Mesenchymal stem cell (in vitro differentiated cells and primary cell): Measurements from ENCODE around the gene PCDH1.

Experiments
- DNase-seq: peaks from one replicate; pipeline ENCODE4 v3.0.0-alpha.2; 2013
- H2AFZ ChIP-seq: one replicate; pipeline ENCODE4 v1.6.1; 2013; ENCODE audit warnings: low read depth, mild to moderate bottlenecking, control low read depth, inconsistent platforms, low read length, moderate library complexity
- H2AK5ac ChIP-seq: 2 replicates; pipeline ENCODE4 v1.6.1; 2013; ENCODE audit warnings: low read length, moderate library complexity, mild to moderate bottlenecking, inconsistent platforms; ENCODE audit not compliant: severe bottlenecking
- H2BK120ac ChIP-seq: one replicate; pipeline ENCODE4 v1.6.1; 2013; ENCODE audit warnings: low read depth, mild to moderate bottlenecking, inconsistent platforms, low read length, moderate library complexity
- H2BK12ac ChIP-seq, 2 experiments: one replicate each; pipeline ENCODE4 v1.6.1; 2013; ENCODE audit warnings: inconsistent platforms in 2 of 2, low read length in 2 of 2, mild to moderate bottlenecking in 2 of 2, moderate library complexity in 2 of 2, control low read depth in 1 of 2
- H2BK15ac ChIP-seq: one replicate; pipeline ENCODE4 v1.6.1; 2013; ENCODE audit warnings: mild to moderate bottlenecking, low read depth, inconsistent platforms; ENCODE audit not compliant: poor library complexity, severe bottlenecking
- H2BK5ac ChIP-seq: 2 replicates; pipeline ENCODE4 v1.6.1; 2013; ENCODE audit warnings: low read depth, mild to moderate bottlenecking, low read length, control low read depth, inconsistent platforms; ENCODE audit not compliant: poor library complexity, severe bottlenecking
- H3K14ac ChIP-seq, 2 experiments: one replicate each; pipeline ENCODE4 v1.6.1; 2013; ENCODE audit warnings: inconsistent platforms in 2 of 2, low read length in 2 of 2, control low read depth in 1 of 2, mild to moderate bottlenecking in 1 of 2, moderate library complexity in 1 of 2
- H3K18ac ChIP-seq, 2 experiments: one replicate each; pipeline ENCODE4 v1.6.1; 2013; ENCODE audit warnings: inconsistent platforms in 2 of 2, low read length in 2 of 2, control low read depth in 1 of 2, low read depth in 1 of 2, mild to moderate bottlenecking in 1 of 2
- H3K23ac ChIP-seq, 2 experiments: one replicate each; pipeline ENCODE4 v1.6.1; 2013; ENCODE audit warnings: inconsistent platforms in 2 of 2, low read length in 2 of 2, mild to moderate bottlenecking in 2 of 2, moderate library complexity in 2 of 2, control low read depth in 1 of 2
- H3K27ac ChIP-seq: 2 replicates; pipeline ENCODE4 v1.5.1; 2013; ENCODE audit warnings: mild to moderate bottlenecking, moderate library complexity, low read length, control low read depth, inconsistent platforms; ENCODE audit not compliant: poor library complexity, severe bottlenecking
- H3K27me3 ChIP-seq, 2 experiments: 2 replicates each; pipeline versions ENCODE4 v1.6.1 to v1.7.0; 2013; ENCODE audit warnings: low read length in 2 of 2, mild to moderate bottlenecking in 2 of 2, moderate library complexity in 2 of 2, control low read depth in 1 of 2, inconsistent platforms in 1 of 2; ENCODE audit not compliant: control insufficient read depth in 1 of 2, insufficient read depth in 1 of 2
- H3K36me3 ChIP-seq, 2 experiments: 2 replicates each; pipeline versions ENCODE4 v1.6.1 to v1.7.0; 2013; ENCODE audit warnings: low read length in 2 of 2, control low read depth in 1 of 2, inconsistent platforms in 1 of 2, low read depth in 1 of 2, mild to moderate bottlenecking in 1 of 2; ENCODE audit not compliant: insufficient read depth in 2 of 2, control insufficient read depth in 1 of 2
- H3K4ac ChIP-seq, 2 experiments: one replicate each; pipeline ENCODE4 v1.6.1; 2013; ENCODE audit warnings: inconsistent platforms in 2 of 2, low read length in 2 of 2, mild to moderate bottlenecking in 2 of 2, moderate library complexity in 2 of 2, control low read depth in 1 of 2, low read depth in 1 of 2
- H3K4me1 ChIP-seq: 2 replicates; pipeline ENCODE4 v1.6.1; 2013; ENCODE audit warnings: low read depth, low read length, control low read depth; ENCODE audit not compliant: control insufficient read depth, insufficient read depth
- H3K4me2 ChIP-seq: 2 replicates; pipeline ENCODE4 v1.6.1; 2013; ENCODE audit warnings: low read length, mild to moderate bottlenecking, inconsistent platforms; ENCODE audit not compliant: poor library complexity, severe bottlenecking
- H3K4me3 ChIP-seq, 2 experiments: 2 replicates each; pipeline versions ENCODE4 v1.5.1 to v1.7.0; 2013; ENCODE audit warnings: low read length in 2 of 2, mild to moderate bottlenecking in 2 of 2, control low read depth in 1 of 2, low read depth in 1 of 2; ENCODE audit not compliant: insufficient read depth in 1 of 2
- H3K79me1 ChIP-seq: replicated peaks from 2 replicates; pipeline ENCODE4 v1.6.1; 2013; ENCODE audit warnings: mild to moderate bottlenecking, control low read depth, low read length, inconsistent platforms; ENCODE audit not compliant: poor library complexity, severe bottlenecking
- H3K9ac ChIP-seq: 2 replicates; pipeline ENCODE4 v1.7.0; 2013; ENCODE audit warnings: mild to moderate bottlenecking, low read length, moderate library complexity
- H3K9me3 ChIP-seq: 2 replicates; pipeline ENCODE4 v1.7.0; 2013; ENCODE audit warnings: mild to moderate bottlenecking, low read length; ENCODE audit not compliant: control insufficient read depth
- H4K8ac ChIP-seq: one replicate; pipeline ENCODE4 v1.6.1; 2013; ENCODE audit warnings: inconsistent platforms, mild to moderate bottlenecking, low read length, moderate library complexity
- H4K91ac ChIP-seq: one replicate; pipeline ENCODE4 v1.6.1; 2013; ENCODE audit warnings: mild to moderate bottlenecking, low read length, inconsistent platforms
- WGBS: methylation state at CpG from one replicate; pipeline ENCODE4 v1.1.7; 2013; ENCODE audit warnings: mixed read lengths; 5-methylcytosine and 5-hydroxymethylcytosine counted together

The PCDH1 gene

GRCh38 chr5:141844414-141845097 lies 33.7 kb downstream of the PCDH1 start:
- no peak overlapping the region for H3K23ac ChIP-seq
- H2BK5ac ChIP-seq: no peak overlapping the region
- H2BK15ac ChIP-seq: no peak overlapping the region
- no peak overlapping the region for H4K8ac ChIP-seq
- H3K36me3 ChIP-seq: no peaks in the 10 kb centered on the region
- H2BK12ac ChIP-seq: peak overlapping the region in 1 of 2 experiments; percentile 69
- no peak overlapping the region for H3K27ac ChIP-seq
- peak overlapping the region in 1 of 2 experiments; percentile 23 for H3K18ac ChIP-seq
- H3K4me2 ChIP-seq: no peak overlapping the region
- no peaks in the 10 kb centered on the region for H3K79me1 ChIP-seq
- no peak overlapping the region for H3K4ac ChIP-seq
- no peak overlapping the region for H3K14ac ChIP-seq
- H2BK120ac ChIP-seq: no peak overlapping the region
- H3K4me3 ChIP-seq: no peak overlapping the region
- no peak overlapping the region for H3K9ac ChIP-seq
- no peak overlapping the region for H2AFZ ChIP-seq
- no peaks in the 10 kb centered on the region for H3K9me3 ChIP-seq
- H3K27me3 ChIP-seq: peaks cover 52 to 60% of the 10 kb centered on the region in 2 experiments
- no peak overlapping the region for H2AK5ac ChIP-seq
- no peak for DNase-seq
- H4K91ac ChIP-seq: peak overlapping the region; percentile 59
- H3K4me1 ChIP-seq: peaks cover 7% of the 10 kb centered on the region
- 89% methylated on average over 7 of the region's 9 CpGs for WGBS

- no peak overlapping the region for H2BK5ac ChIP-seq
- H3K9ac ChIP-seq: no peak overlapping the region
- DNase-seq: peak; percentile 72
- H3K27me3 ChIP-seq: peaks cover 52 to 70% of the 10 kb centered on the region in 2 experiments
- no peak overlapping the region for H3K4me2 ChIP-seq
- H2BK120ac ChIP-seq: peak overlapping the region; percentile 76
- H3K27ac ChIP-seq: no peak overlapping the region
- peak overlapping the region in 1 of 2 experiments; percentile 29 for H3K14ac ChIP-seq
- H3K36me3 ChIP-seq: peaks cover 0 to 2% of the 10 kb centered on the region in 2 experiments
- H4K91ac ChIP-seq: peak overlapping the region; percentile 53
- no peaks in the 10 kb centered on the region for H3K9me3 ChIP-seq
- no peak overlapping the region for H2AK5ac ChIP-seq
- H3K4me1 ChIP-seq: no peaks in the 10 kb centered on the region
- WGBS: 15% methylated on average over 5 of the region's 5 CpGs
- peak overlapping the region; percentile 78 for H4K8ac ChIP-seq
- peak overlapping the region; percentile 60 to 92 for H3K18ac ChIP-seq
- H3K4ac ChIP-seq: peak overlapping the region in 1 of 2 experiments; percentile 44
- peak overlapping the region; percentile 60 for H2AFZ ChIP-seq
- peak overlapping the region in 1 of 2 experiments; percentile 80 for H2BK12ac ChIP-seq
- H3K79me1 ChIP-seq: no peaks in the 10 kb centered on the region
- H3K4me3 ChIP-seq: no peak overlapping the region
- peak overlapping the region; percentile 75 for H2BK15ac ChIP-seq
- no peak overlapping the region for H3K23ac ChIP-seq
Observed at GRCh38 chr5:141843156-141843927, 34.9 kb downstream of the PCDH1 start.

- no peak overlapping the region for H3K4me3 ChIP-seq
- H3K9ac ChIP-seq: no peak overlapping the region
- no peak overlapping the region for H3K18ac ChIP-seq
- no peaks in the 10 kb centered on the region for H3K79me1 ChIP-seq
- H2BK120ac ChIP-seq: no peak overlapping the region
- H3K9me3 ChIP-seq: no peaks in the 10 kb centered on the region
- H2BK5ac ChIP-seq: no peak overlapping the region
- 65% methylated on average over 14 of the region's 14 CpGs for WGBS
- H3K27ac ChIP-seq: no peak overlapping the region
- H4K91ac ChIP-seq: peak overlapping the region; percentile 35
- no peak for DNase-seq
- no peak overlapping the region for H2BK15ac ChIP-seq
- no peak overlapping the region for H2AK5ac ChIP-seq
- peak overlapping the region in 1 of 2 experiments; percentile 54 for H2BK12ac ChIP-seq
- H3K23ac ChIP-seq: no peak overlapping the region
- H3K4me1 ChIP-seq: no peaks in the 10 kb centered on the region
- peak overlapping the region in 1 of 2 experiments; percentile 37 for H3K14ac ChIP-seq
- no peak overlapping the region for H2AFZ ChIP-seq
- H3K27me3 ChIP-seq: peaks cover 52 to 81% of the 10 kb centered on the region in 2 experiments
- H3K4ac ChIP-seq: peak overlapping the region in 1 of 2 experiments; percentile 11
- H3K4me2 ChIP-seq: no peak overlapping the region
- peaks cover 0 to 4% of the 10 kb centered on the region in 2 experiments for H3K36me3 ChIP-seq
- no peak overlapping the region for H4K8ac ChIP-seq
Observed at GRCh38 chr5:141841378-141842180, 36.6 kb downstream of the PCDH1 start.
